ENCODE data around the gene DMPK.
A peak's percentile ranks its signal among the peaks of the same experiment; 100 is the strongest.

DMPK gene

GRCh38 chr19:45823182-45823581 lies 40.9 kb upstream of the DMPK start:
- Histone ChIP-seq H3K9me3 (ENCODE audit: control insufficient read depth in 2 of 2, low read length in 2 of 2) (no peaks in the 10 kb centered on the region), H3K27me3 (ENCODE audit: control insufficient read depth in 1 of 2, insufficient read depth in 2 of 2, low read length in 2 of 2) (no peaks in the 10 kb centered on the region), H3K4me3 (ENCODE audit: low read length in 2 of 2) (no peak overlapping the region), H3K4me1 (ENCODE audit: control insufficient read depth, insufficient read depth, low read length) (peaks cover 2% of the 10 kb centered on the region), H3K36me3 (ENCODE audit: control insufficient read depth in 2 of 2, insufficient read depth in 2 of 2, low read length in 2 of 2) (peaks cover 42 to 53% of the 10 kb centered on the region in 2 donors), H3K9ac (ENCODE audit: low read length in 2 of 2) (no peak overlapping the region), H3K27ac (ENCODE audit: low read length) (no peak overlapping the region)

GRCh38 chr19:45822716-45823115 lies 40.4 kb upstream of the DMPK start:
- H3K9ac ChIP-seq (ENCODE audit: low read length in 2 of 2), result no peak overlapping the region
- peaks cover 39 to 49% of the 10 kb centered on the region in 2 donors for H3K36me3 ChIP-seq (ENCODE audit: control insufficient read depth in 2 of 2, insufficient read depth in 2 of 2, low read length in 2 of 2)
- H3K4me1 ChIP-seq (ENCODE audit: control insufficient read depth, insufficient read depth, low read length), result peaks cover 3% of the 10 kb centered on the region
- H3K27me3 ChIP-seq (ENCODE audit: control insufficient read depth in 1 of 2, insufficient read depth in 2 of 2, low read length in 2 of 2), result no peaks in the 10 kb centered on the region
- no peak overlapping the region for H3K27ac ChIP-seq (ENCODE audit: low read length)
- no peak overlapping the region for H3K4me3 ChIP-seq (ENCODE audit: low read length in 2 of 2)
- no peaks in the 10 kb centered on the region for H3K9me3 ChIP-seq (ENCODE audit: control insufficient read depth in 2 of 2, low read length in 2 of 2)

- H3K4me3 ChIP-seq (ENCODE audit: low read length in 2 of 2), result no peak overlapping the region
- H3K9me3 ChIP-seq (ENCODE audit: control insufficient read depth in 2 of 2, low read length in 2 of 2), result no peaks in the 10 kb centered on the region
- no peak overlapping the region for H3K27ac ChIP-seq (ENCODE audit: low read length)
- H3K9ac ChIP-seq (ENCODE audit: low read length in 2 of 2), result no peak overlapping the region
- H3K36me3 ChIP-seq (ENCODE audit: control insufficient read depth in 2 of 2, insufficient read depth in 2 of 2, low read length in 2 of 2), result peaks cover 30 to 41% of the 10 kb centered on the region in 2 donors
- no peaks in the 10 kb centered on the region for H3K27me3 ChIP-seq (ENCODE audit: control insufficient read depth in 1 of 2, insufficient read depth in 2 of 2, low read length in 2 of 2)
- peaks cover 6% of the 10 kb centered on the region for H3K4me1 ChIP-seq (ENCODE audit: control insufficient read depth, insufficient read depth, low read length)
These were observed 39.3 kb upstream of the DMPK start for GRCh38 chr19:45821570-45821969.

GRCh38 chr19:45821103-45821521 lies 38.8 kb upstream of the DMPK start:
- Histone ChIP-seq H3K4me3 (ENCODE audit: low read length in 2 of 2) (no peak overlapping the region), H3K4me1 (ENCODE audit: control insufficient read depth, insufficient read depth, low read length) (peaks cover 6% of the 10 kb centered on the region), H3K36me3 (ENCODE audit: control insufficient read depth in 2 of 2, insufficient read depth in 2 of 2, low read length in 2 of 2) (peaks cover 25 to 36% of the 10 kb centered on the region in 2 donors), H3K27ac (ENCODE audit: low read length) (no peak overlapping the region), H3K27me3 (ENCODE audit: control insufficient read depth in 1 of 2, insufficient read depth in 2 of 2, low read length in 2 of 2) (no peaks in the 10 kb centered on the region), H3K9me3 (ENCODE audit: control insufficient read depth in 2 of 2, low read length in 2 of 2) (no peaks in the 10 kb centered on the region), H3K9ac (ENCODE audit: low read length in 2 of 2) (no peak overlapping the region)

- no peak overlapping the region for H3K4me3 ChIP-seq (ENCODE audit: low read length in 2 of 2)
- H3K9me3 ChIP-seq (ENCODE audit: control insufficient read depth in 2 of 2, low read length in 2 of 2), result no peaks in the 10 kb centered on the region
- H3K27me3 ChIP-seq (ENCODE audit: control insufficient read depth in 1 of 2, insufficient read depth in 2 of 2, low read length in 2 of 2), result peaks cover 0 to 4% of the 10 kb centered on the region in 2 donors
- H3K9ac ChIP-seq (ENCODE audit: low read length in 2 of 2), result no peak overlapping the region
- peaks cover 22 to 31% of the 10 kb centered on the region in 2 donors for H3K36me3 ChIP-seq (ENCODE audit: control insufficient read depth in 2 of 2, insufficient read depth in 2 of 2, low read length in 2 of 2)
- H3K27ac ChIP-seq (ENCODE audit: low read length), result no peak overlapping the region
- H3K4me1 ChIP-seq (ENCODE audit: control insufficient read depth, insufficient read depth, low read length), result peaks cover 8% of the 10 kb centered on the region
These were observed 38.3 kb upstream of the DMPK start for GRCh38 chr19:45820413-45821102.

GRCh38 chr19:45819769-45820168 lies 37.5 kb upstream of the DMPK start:
- H3K36me3 ChIP-seq (ENCODE audit: control insufficient read depth in 2 of 2, insufficient read depth in 2 of 2, low read length in 2 of 2), result peaks cover 19 to 25% of the 10 kb centered on the region in 2 donors

GRCh38 chr19:45817725-45818301 lies 35.5 kb upstream of the DMPK start:
- Histone ChIP-seq H3K36me3 (ENCODE audit: control insufficient read depth in 2 of 2, insufficient read depth in 2 of 2, low read length in 2 of 2) (peaks cover 8 to 18% of the 10 kb centered on the region in 2 donors), H3K27me3 (ENCODE audit: control insufficient read depth in 1 of 2, insufficient read depth in 2 of 2, low read length in 2 of 2) (peaks cover 7 to 16% of the 10 kb centered on the region in 2 donors), H3K9ac (ENCODE audit: low read length in 2 of 2) (no peak overlapping the region), H3K27ac (ENCODE audit: low read length) (no peak overlapping the region), H3K9me3 (ENCODE audit: control insufficient read depth in 2 of 2, low read length in 2 of 2) (no peaks in the 10 kb centered on the region), H3K4me1 (ENCODE audit: control insufficient read depth, insufficient read depth, low read length) (peaks cover 7% of the 10 kb centered on the region), H3K4me3 (ENCODE audit: low read length in 2 of 2) (no peak overlapping the region)

More at GRCh38 chr19:45819769-45820168, 37.5 kb upstream of the DMPK start:
- peaks cover 0 to 10% of the 10 kb centered on the region in 2 donors for H3K27me3 ChIP-seq (ENCODE audit: control insufficient read depth in 1 of 2, insufficient read depth in 2 of 2, low read length in 2 of 2)
- no peaks in the 10 kb centered on the region for H3K9me3 ChIP-seq (ENCODE audit: control insufficient read depth in 2 of 2, low read length in 2 of 2)
- no peak overlapping the region for H3K9ac ChIP-seq (ENCODE audit: low read length in 2 of 2)
- peaks cover 9% of the 10 kb centered on the region for H3K4me1 ChIP-seq (ENCODE audit: control insufficient read depth, insufficient read depth, low read length)
- H3K4me3 ChIP-seq (ENCODE audit: low read length in 2 of 2), result no peak overlapping the region
- H3K27ac ChIP-seq (ENCODE audit: low read length), result no peak overlapping the region

- Histone ChIP-seq H3K4me3 (ENCODE audit: low read length in 2 of 2) (no peak overlapping the region), H3K27ac (ENCODE audit: low read length) (no peak overlapping the region), H3K4me1 (ENCODE audit: control insufficient read depth, insufficient read depth, low read length) (peaks cover 7% of the 10 kb centered on the region), H3K36me3 (ENCODE audit: control insufficient read depth in 2 of 2, insufficient read depth in 2 of 2, low read length in 2 of 2) (peaks cover 8 to 12% of the 10 kb centered on the region in 2 donors), H3K9me3 (ENCODE audit: control insufficient read depth in 2 of 2, low read length in 2 of 2) (no peaks in the 10 kb centered on the region), H3K9ac (ENCODE audit: low read length in 2 of 2) (no peak overlapping the region), H3K27me3 (ENCODE audit: control insufficient read depth in 1 of 2, insufficient read depth in 2 of 2, low read length in 2 of 2) (peaks cover 9 to 16% of the 10 kb centered on the region in 2 donors)
These were observed 34.9 kb upstream of the DMPK start for GRCh38 chr19:45817010-45817724.

GRCh38 chr19:45816236-45817009 lies 34.1 kb upstream of the DMPK start:
- Histone ChIP-seq H3K36me3 (ENCODE audit: control insufficient read depth in 2 of 2, insufficient read depth in 2 of 2, low read length in 2 of 2) (peaks cover 8 to 9% of the 10 kb centered on the region in 2 donors), H3K27ac (ENCODE audit: low read length) (no peak overlapping the region), H3K27me3 (ENCODE audit: control insufficient read depth in 1 of 2, insufficient read depth in 2 of 2, low read length in 2 of 2) (peaks cover 9 to 16% of the 10 kb centered on the region in 2 donors), H3K4me3 (ENCODE audit: low read length in 2 of 2) (no peak overlapping the region), H3K9ac (ENCODE audit: low read length in 2 of 2) (no peak overlapping the region), H3K4me1 (ENCODE audit: control insufficient read depth, insufficient read depth, low read length) (peaks cover 7% of the 10 kb centered on the region), H3K9me3 (ENCODE audit: control insufficient read depth in 2 of 2, low read length in 2 of 2) (no peaks in the 10 kb centered on the region)

GRCh38 chr19:45815481-45816216 lies 33.4 kb upstream of the DMPK start:
- H3K9me3 ChIP-seq (ENCODE audit: control insufficient read depth in 2 of 2, low read length in 2 of 2), result no peaks in the 10 kb centered on the region
- peaks cover 7% of the 10 kb centered on the region for H3K4me1 ChIP-seq (ENCODE audit: control insufficient read depth, insufficient read depth, low read length)
- H3K4me3 ChIP-seq (ENCODE audit: low read length in 2 of 2), result peak overlapping the region in 1 of 2 donors; percentile 49
- H3K27me3 ChIP-seq (ENCODE audit: control insufficient read depth in 1 of 2, insufficient read depth in 2 of 2, low read length in 2 of 2), result peaks cover 9 to 16% of the 10 kb centered on the region in 2 donors
- H3K9ac ChIP-seq (ENCODE audit: low read length in 2 of 2), result no peak overlapping the region
- H3K36me3 ChIP-seq (ENCODE audit: control insufficient read depth in 2 of 2, insufficient read depth in 2 of 2, low read length in 2 of 2), result peaks cover 5 to 6% of the 10 kb centered on the region in 2 donors
- no peak overlapping the region for H3K27ac ChIP-seq (ENCODE audit: low read length)
